GM23338 (cell line): Measurements from ENCODE around the gene MCTP2.

Source experiments
- CREB1 ChIP-seq: fragments of 250-450 bp; sonication (Bioruptor Pico); IDR thresholded peaks from 2 replicates; pipeline ENCODE4 v1.5.0; 2020; ENCODE audit warnings: low read depth, mild to moderate bottlenecking, moderate library complexity
- EZH2 ChIP-seq: fragments of 200-600 bp; sonication (generic); IDR thresholded peaks from one replicate; pipeline ENCODE4 v1.8.0; 2017; ENCODE audit warnings: antibody characterized with exemption, mild to moderate bottlenecking, low read depth; ENCODE audit not compliant: unreplicated experiment
- EZH2phosphoT487 ChIP-seq: fragments of 200-600 bp; sonication (generic); IDR thresholded peaks from one replicate; pipeline ENCODE4 v1.8.1; 2018; ENCODE audit warnings: antibody characterized with exemption; ENCODE audit not compliant: unreplicated experiment
- POLR2AphosphoS5 ChIP-seq: IDR thresholded peaks from 2 replicates; pipeline ENCODE4 v1.6.1; 2016; ENCODE audit warnings: antibody characterized with exemption, low read depth
- TF ChIP-seq, protein P1 (sequence below), 2 experiments: fragments of 200-600 bp in 1 of 2; sonication (generic) in 1 of 2; conservative IDR thresholded peaks; 2 replicates each; pipeline versions ENCODE4 v1.5.1 to v1.6.1; 2016 to 2017; ENCODE audit warnings: antibody characterized with exemption in 2 of 2, low read depth in 2 of 2, mild to moderate bottlenecking in 2 of 2, moderate library complexity in 1 of 2

- TF ChIP-seq EZH2: no peak
- TF ChIP-seq, protein P1, sequence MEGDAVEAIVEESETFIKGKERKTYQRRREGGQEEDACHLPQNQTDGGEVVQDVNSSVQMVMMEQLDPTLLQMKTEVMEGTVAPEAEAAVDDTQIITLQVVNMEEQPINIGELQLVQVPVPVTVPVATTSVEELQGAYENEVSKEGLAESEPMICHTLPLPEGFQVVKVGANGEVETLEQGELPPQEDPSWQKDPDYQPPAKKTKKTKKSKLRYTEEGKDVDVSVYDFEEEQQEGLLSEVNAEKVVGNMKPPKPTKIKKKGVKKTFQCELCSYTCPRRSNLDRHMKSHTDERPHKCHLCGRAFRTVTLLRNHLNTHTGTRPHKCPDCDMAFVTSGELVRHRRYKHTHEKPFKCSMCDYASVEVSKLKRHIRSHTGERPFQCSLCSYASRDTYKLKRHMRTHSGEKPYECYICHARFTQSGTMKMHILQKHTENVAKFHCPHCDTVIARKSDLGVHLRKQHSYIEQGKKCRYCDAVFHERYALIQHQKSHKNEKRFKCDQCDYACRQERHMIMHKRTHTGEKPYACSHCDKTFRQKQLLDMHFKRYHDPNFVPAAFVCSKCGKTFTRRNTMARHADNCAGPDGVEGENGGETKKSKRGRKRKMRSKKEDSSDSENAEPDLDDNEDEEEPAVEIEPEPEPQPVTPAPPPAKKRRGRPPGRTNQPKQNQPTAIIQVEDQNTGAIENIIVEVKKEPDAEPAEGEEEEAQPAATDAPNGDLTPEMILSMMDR (conservative IDR thresholded peaks at IDR 0.05; ENCODE audit: low read depth in 2 of 2): no peak
- no peak for TF ChIP-seq EZH2phosphoT487
- TF ChIP-seq CREB1: no peak
- TF ChIP-seq POLR2AphosphoS5: no peak
Observed at GRCh38 chr15:94294556-94294955, 63.2 kb downstream of the MCTP2 start.
